IPS-20b (cell line): ENCODE data around the gene SMIM28.

Experiments
- H3K27ac ChIP-seq: one replicate; pipeline ENCODE4 v1.5.1; 2013; ENCODE audit warnings: low read length
- H3K27me3 ChIP-seq: 2 replicates; pipeline ENCODE4 v1.6.1; 2013; ENCODE audit warnings: mild to moderate bottlenecking, low read length, inconsistent platforms; ENCODE audit not compliant: insufficient read depth
- H3K36me3 ChIP-seq: 2 replicates; pipeline ENCODE4 v1.6.1; 2013; ENCODE audit warnings: low read depth, mild to moderate bottlenecking, inconsistent platforms, low read length, moderate library complexity; ENCODE audit not compliant: insufficient read depth
- H3K4me1 ChIP-seq: 2 replicates; pipeline ENCODE4 v1.6.1; 2013; ENCODE audit warnings: mild to moderate bottlenecking, control low read depth, inconsistent platforms, low read length, moderate library complexity; ENCODE audit not compliant: insufficient read depth
- H3K4me3 ChIP-seq: 2 replicates; pipeline ENCODE4 v1.5.1; 2013; ENCODE audit warnings: mild to moderate bottlenecking, low read length, inconsistent platforms
- H3K9ac ChIP-seq: 2 replicates; pipeline ENCODE4 v1.6.1; 2013; ENCODE audit warnings: low read depth, mild to moderate bottlenecking, inconsistent platforms, low read length, moderate library complexity
- H3K9me3 ChIP-seq: 2 replicates; pipeline ENCODE4 v1.6.1; 2013; ENCODE audit warnings: mild to moderate bottlenecking, low read depth, low read length, inconsistent platforms; ENCODE audit not compliant: insufficient read depth

SMIM28 gene

GRCh38 chr6:138410048-138410735 is 32.5 kb downstream of the SMIM28 start:
- Histone ChIP-seq H3K9me3 (no peaks in the 10 kb centered on the region), H3K36me3 (peaks cover 78% of the 10 kb centered on the region), H3K27me3 (no peaks in the 10 kb centered on the region), H3K4me3 (no peak overlapping the region), H3K9ac (no peak overlapping the region), H3K4me1 (no peaks in the 10 kb centered on the region), H3K27ac (no peak overlapping the region)

DNA sequence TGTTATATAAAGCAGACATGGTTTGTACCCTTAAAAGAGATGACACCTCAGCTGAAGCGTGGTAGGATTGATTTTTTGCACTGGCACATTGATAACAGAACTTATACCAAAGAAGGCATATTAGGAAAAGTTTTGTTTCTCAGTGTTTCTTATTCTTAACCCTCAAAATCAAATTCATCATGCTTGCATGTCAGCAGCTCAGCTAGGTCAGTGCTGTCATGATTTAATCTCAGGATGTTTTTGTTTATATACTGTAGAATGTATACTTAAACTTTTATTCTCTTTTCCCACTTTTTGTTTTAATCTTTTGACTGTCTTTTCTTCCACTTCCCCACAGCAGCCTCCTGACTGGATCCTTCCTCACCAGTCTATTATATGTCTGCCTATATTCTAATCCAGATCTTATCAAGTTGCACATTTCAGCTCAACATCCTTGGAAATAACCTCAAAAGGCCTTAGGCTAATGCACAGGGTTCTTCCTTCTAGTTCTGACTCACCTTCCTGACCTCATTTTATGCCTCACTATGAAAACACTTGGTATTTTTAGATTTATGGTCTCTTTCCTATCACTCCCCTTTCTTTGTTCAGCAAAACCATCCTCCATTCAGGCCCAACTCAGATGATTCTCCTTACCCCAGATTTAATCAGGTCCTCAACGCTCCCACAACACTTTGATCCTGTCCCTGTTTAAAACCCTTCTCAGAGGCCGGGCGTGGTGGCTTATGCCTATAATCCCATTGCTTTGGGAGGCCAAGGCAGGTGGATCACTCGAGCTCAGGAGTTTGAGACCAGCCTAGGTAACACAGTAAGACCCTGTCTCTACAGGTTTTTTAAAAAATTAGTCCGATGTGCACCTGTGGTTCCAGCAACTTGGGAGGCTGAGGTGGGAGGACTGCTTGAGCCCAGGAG is 33.5 kb downstream of the SMIM28 start:
- Histone ChIP-seq H3K36me3 (peaks cover 73% of the 10 kb centered on the region), H3K9me3 (no peaks in the 10 kb centered on the region), H3K27me3 (no peaks in the 10 kb centered on the region), H3K9ac (no peak overlapping the region), H3K4me1 (no peaks in the 10 kb centered on the region), H3K27ac (no peak overlapping the region), H3K4me3 (no peak overlapping the region)

GRCh38 chr6:138415125-138415524 is 37.4 kb downstream of the SMIM28 start:
- no peak overlapping the region for H3K4me3 ChIP-seq
- no peak overlapping the region for H3K9ac ChIP-seq
- H3K36me3 ChIP-seq: peaks cover 35% of the 10 kb centered on the region

DNA sequence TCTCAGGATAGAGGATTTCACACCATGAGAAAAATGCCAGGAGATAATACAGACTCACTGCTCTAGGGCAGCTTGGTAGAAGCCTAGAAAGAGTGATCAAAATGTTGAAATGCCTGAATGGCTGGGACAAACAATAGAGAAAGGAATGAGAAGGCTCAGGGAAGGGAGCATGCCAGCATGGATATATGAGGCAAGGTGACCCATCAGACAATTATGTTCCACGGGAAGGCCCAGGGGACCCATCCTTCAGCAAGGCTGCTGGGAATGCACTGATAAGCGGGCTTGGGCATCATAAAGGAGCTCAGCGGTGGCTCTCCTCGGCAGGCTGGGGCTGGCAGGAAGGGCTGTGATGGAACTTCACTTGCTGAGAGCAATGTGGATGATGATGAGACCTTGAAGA is 38.5 kb downstream of the SMIM28 start:
- peaks cover 29% of the 10 kb centered on the region for H3K36me3 ChIP-seq
- H3K4me1 ChIP-seq: no peaks in the 10 kb centered on the region
- no peak overlapping the region for H3K9ac ChIP-seq
- H3K27me3 ChIP-seq: no peaks in the 10 kb centered on the region
- H3K4me3 ChIP-seq: no peak overlapping the region
- H3K9me3 ChIP-seq: no peaks in the 10 kb centered on the region
- no peak overlapping the region for H3K27ac ChIP-seq

More at GRCh38 chr6:138415125-138415524, 37.4 kb downstream of the SMIM28 start:
- H3K9me3 ChIP-seq: no peaks in the 10 kb centered on the region
- no peak overlapping the region for H3K27ac ChIP-seq
- no peaks in the 10 kb centered on the region for H3K4me1 ChIP-seq
- H3K27me3 ChIP-seq: no peaks in the 10 kb centered on the region

GRCh38 chr6:138417493-138418117 is 39.9 kb downstream of the SMIM28 start:
- H3K36me3 ChIP-seq: peaks cover 28% of the 10 kb centered on the region
- no peaks in the 10 kb centered on the region for H3K9me3 ChIP-seq
- H3K27me3 ChIP-seq: no peaks in the 10 kb centered on the region
- H3K27ac ChIP-seq: no peak overlapping the region
- no peak overlapping the region for H3K9ac ChIP-seq
- H3K4me1 ChIP-seq: no peaks in the 10 kb centered on the region
- H3K4me3 ChIP-seq: no peak overlapping the region

DNA sequence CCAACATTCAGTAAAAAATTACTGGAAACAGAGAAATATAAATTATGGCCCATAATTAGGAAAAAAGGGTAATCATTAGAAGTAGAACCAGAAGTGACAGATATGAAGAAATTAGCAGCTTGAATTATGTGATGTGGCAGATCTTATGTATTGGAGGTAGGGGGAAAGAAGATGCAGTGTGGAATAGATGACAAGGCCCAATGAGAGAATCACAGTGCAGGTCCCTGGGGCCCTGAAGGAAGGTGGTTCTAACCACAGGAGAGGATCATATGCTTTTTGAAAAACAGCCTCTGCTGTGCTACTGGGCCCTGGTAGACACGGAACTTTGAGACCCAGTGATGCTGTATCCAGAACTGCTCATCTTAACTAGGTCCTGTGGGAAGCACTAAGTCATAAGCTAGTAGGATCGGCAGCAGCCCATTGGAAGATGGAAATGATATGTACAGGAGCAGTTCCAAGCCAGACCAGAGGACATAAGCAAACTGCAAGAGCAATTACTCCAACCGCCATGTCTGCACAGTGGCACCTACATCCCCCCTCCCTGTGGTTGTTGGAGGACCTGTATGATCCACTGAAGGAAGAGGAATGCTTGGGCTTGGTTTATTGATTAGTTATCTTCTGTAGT is 40.5 kb downstream of the SMIM28 start:
- H3K27ac ChIP-seq: no peak overlapping the region
- no peak overlapping the region for H3K9ac ChIP-seq
- H3K4me1 ChIP-seq: no peaks in the 10 kb centered on the region
- H3K4me3 ChIP-seq: no peak overlapping the region
- no peaks in the 10 kb centered on the region for H3K27me3 ChIP-seq
- no peaks in the 10 kb centered on the region for H3K9me3 ChIP-seq
- peaks cover 24% of the 10 kb centered on the region for H3K36me3 ChIP-seq

DNA sequence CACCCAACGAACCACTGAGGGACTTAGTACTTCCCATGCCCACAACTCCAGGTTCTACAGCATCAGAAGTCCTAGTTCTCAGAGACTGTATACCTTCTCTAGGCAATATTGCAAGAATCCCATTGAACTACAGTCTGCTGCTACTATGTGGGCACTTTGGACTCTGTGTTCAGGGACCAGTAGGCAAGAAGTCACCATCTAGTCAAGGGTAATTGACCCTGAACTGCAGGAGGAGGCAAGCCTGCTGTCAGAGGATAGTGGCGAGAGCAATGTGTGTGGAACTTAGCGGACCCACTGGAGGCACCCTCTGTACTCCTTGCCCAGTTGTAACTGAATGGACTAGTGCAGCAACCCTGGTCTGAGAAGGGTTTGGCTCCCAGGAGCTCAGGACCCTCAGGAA is 42.1 kb downstream of the SMIM28 start:
- H3K27ac ChIP-seq: no peak overlapping the region
- H3K4me1 ChIP-seq: no peaks in the 10 kb centered on the region
- H3K9ac ChIP-seq: no peak overlapping the region
- no peaks in the 10 kb centered on the region for H3K27me3 ChIP-seq
- peaks cover 22% of the 10 kb centered on the region for H3K36me3 ChIP-seq
- no peaks in the 10 kb centered on the region for H3K9me3 ChIP-seq
- no peak overlapping the region for H3K4me3 ChIP-seq

- no peaks in the 10 kb centered on the region for H3K9me3 ChIP-seq
- H3K4me3 ChIP-seq: no peak overlapping the region
- H3K27ac ChIP-seq: no peak overlapping the region
- H3K9ac ChIP-seq: no peak overlapping the region
- H3K27me3 ChIP-seq: no peaks in the 10 kb centered on the region
- no peaks in the 10 kb centered on the region for H3K4me1 ChIP-seq
- peaks cover 22% of the 10 kb centered on the region for H3K36me3 ChIP-seq
These were observed 42.7 kb downstream of the SMIM28 start for GRCh38 chr6:138420356-138420755.

DNA sequence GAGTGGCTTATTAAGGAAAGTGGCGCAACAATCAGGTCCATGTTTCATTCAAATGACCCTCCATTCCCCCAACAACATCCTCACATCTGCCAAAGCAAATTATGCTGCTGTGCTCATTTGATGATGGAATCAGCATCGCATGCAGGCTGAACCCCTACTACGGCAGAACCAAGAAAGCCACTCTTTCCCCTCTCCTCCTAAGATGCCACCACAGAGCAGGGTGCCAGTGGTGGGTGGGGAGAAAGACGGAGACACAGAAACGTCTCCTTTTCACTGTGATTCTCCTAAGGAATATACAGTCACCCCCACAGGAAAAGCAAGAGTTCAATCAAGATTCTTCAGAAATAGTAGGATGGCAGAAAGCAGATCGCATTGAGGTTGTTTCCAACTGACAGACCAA is 43.4 kb downstream of the SMIM28 start:
- Histone ChIP-seq H3K9me3 (no peaks in the 10 kb centered on the region), H3K36me3 (peaks cover 22% of the 10 kb centered on the region), H3K27ac (no peak overlapping the region), H3K4me1 (no peaks in the 10 kb centered on the region), H3K4me3 (no peak overlapping the region), H3K9ac (no peak overlapping the region), H3K27me3 (no peaks in the 10 kb centered on the region)

DNA sequence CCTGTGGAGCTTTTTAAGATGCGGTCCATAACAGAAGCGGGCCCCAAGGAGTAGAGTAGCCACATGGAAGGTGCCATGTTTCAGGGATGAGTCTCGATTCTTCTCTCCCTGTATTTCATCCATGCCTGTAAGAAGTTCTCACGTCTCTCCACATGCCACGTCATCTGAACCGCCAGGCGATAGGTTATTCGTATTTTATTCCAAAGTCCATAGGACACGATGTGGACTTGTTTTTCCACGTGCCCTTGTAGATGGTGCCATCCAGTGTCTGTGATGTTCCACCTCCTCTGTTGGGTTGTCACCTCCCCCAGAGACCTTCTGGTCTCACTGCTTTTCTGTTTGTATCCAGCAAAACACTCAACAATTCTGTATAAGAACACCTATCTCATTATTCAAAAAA is 43.9 kb downstream of the SMIM28 start:
- H3K27me3 ChIP-seq: no peaks in the 10 kb centered on the region
- H3K36me3 ChIP-seq: peaks cover 22% of the 10 kb centered on the region
- H3K4me1 ChIP-seq: no peaks in the 10 kb centered on the region
- no peaks in the 10 kb centered on the region for H3K9me3 ChIP-seq
- H3K4me3 ChIP-seq: no peak overlapping the region
- H3K9ac ChIP-seq: no peak overlapping the region
- H3K27ac ChIP-seq: no peak overlapping the region

DNA sequence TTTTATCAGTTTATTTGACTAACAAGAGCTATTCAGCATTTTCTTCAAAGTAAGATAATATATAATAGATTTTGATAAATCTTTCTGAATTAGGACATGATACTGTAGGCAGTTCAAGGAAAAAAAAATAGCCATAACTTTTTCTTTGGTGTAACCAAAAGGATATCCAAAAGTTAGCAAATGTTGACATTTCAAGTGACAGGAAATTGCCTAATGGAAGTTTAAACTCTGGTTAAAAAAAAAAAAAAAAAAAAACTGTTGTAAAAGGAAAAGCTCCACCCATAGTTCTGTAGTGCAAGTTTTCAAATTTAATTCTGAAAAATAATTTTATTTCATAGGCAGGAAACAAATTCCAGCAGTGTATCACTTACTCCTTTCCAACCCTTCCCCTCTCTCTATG is 45.2 kb downstream of the SMIM28 start:
- Histone ChIP-seq H3K9ac (no peak overlapping the region), H3K27me3 (no peaks in the 10 kb centered on the region), H3K36me3 (peaks cover 27% of the 10 kb centered on the region), H3K9me3 (no peaks in the 10 kb centered on the region), H3K4me3 (no peak overlapping the region), H3K27ac (no peak overlapping the region), H3K4me1 (no peaks in the 10 kb centered on the region)
